NCI-H2029 treated with DMSO at 0.1 percent for 48 hours (cell line): ENCODE measurements around the gene ZDHHC18.
"Not testable (repeated sequence)": the region's sequence is repeated elsewhere in the genome, so short reads cannot be mapped to it uniquely, and the experiment has no call there.

ENCODE experiments used
- DNase-seq: peaks from one replicate; lab custom pipeline; 2025; lab: John Stamatoyannopoulos, UW

The ZDHHC18 gene

DNA sequence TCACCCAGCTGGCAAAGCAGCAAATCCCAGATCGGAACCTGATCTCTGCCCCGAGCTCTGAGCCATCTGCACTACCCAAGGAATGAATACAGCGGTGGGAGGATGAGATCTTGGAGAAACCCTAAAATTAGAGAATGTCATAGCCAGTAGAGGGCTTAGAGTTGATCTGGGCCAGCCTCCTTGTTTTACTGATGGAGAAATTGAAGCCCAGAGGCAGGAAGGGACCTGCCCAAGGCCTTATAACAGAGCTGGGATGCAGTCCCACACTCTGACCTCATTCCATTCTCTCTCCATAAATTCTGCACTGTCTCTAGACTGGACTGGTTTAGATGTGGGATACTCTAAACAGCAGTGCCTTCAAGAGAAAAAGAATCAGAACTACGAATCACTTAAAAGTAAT lies 31.7 kb downstream of the ZDHHC18 start:
- DNase-seq = no peak

GRCh38 chr1:26858891-26859640 lies 32.6 kb downstream of the ZDHHC18 start:
- DNase-seq = no peak

- DNase-seq = no peak
These were observed 34.8 kb downstream of the ZDHHC18 start for GRCh38 chr1:26861286-26861701.

DNA sequence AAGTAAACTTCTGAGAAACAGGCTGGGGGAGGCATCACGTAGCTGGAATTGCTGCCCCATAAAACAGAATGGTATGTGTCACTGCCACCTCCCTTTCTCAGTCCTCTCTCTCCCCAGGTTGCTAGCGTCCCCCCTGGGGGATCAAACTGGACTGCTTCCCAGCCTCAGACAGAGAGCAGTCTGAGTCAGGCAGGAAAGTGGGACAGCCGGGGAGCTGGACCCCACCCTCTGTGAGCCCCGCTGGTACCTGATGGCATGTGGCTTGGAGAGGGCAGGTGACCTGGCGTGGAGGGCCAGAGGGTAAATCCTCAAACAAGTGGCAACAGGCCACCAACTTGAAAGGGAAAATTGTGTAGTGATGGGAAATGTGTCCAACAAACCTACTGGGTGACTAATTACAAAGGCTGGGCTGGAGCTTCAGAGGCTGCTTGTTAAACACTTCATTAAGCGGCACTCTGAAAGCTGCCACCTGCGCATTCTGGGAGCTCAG lies 35.4 kb downstream of the ZDHHC18 start:
- no peak for DNase-seq

DNA sequence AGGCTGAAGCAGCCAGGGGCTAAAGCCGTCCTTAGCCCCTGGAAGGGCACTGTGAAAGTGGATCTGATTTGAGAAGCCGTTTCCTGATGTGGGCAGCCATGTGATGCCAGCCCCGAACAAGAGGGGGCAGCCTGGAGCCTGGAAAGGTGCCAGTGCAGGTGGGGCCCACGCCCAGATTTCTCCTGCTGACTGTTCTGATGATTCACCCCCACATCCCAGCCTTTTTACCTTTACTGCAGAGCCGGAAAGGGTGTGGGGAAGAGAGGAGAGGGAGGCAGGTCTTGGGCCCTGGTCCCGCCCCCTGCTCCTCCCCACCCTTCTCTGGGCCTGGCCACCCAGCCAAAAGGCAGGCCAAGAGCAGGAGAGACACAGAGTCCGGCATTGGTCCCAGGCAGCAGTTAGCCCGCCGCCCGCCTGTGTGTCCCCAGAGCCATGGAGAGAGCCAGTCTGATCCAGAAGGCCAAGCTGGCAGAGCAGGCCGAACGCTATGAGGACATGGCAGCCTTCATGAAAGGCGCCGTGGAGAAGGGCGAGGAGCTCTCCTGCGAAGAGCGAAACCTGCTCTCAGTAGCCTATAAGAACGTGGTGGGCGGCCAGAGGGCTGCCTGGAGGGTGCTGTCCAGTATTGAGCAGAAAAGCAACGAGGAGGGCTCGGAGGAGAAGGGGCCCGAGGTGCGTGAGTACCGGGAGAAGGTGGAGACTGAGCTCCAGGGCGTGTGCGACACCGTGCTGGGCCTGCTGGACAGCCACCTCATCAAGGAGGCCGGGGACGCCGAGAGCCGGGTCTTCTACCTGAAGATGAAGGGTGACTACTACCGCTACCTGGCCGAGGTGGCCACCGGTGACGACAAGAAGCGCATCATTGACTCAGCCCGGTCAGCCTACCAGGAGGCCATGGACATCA lies 36.5 kb downstream of the ZDHHC18 start, which contains the start of gene SFN:
TSS of gene SFN (plus strand) at position 369 of the 904 bp plus-strand sequence. CDS start at position 433, 64 bp downstream.
- peak; percentile 85 for DNase-seq

DNA sequence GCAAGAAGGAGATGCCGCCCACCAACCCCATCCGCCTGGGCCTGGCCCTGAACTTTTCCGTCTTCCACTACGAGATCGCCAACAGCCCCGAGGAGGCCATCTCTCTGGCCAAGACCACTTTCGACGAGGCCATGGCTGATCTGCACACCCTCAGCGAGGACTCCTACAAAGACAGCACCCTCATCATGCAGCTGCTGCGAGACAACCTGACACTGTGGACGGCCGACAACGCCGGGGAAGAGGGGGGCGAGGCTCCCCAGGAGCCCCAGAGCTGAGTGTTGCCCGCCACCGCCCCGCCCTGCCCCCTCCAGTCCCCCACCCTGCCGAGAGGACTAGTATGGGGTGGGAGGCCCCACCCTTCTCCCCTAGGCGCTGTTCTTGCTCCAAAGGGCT lies 37.2 kb downstream of the ZDHHC18 start:
- DNase-seq = no peak

- DNase-seq = peak; percentile 80
These were observed 38.4 kb downstream of the ZDHHC18 start for GRCh38 chr1:26864610-26865480.

DNA sequence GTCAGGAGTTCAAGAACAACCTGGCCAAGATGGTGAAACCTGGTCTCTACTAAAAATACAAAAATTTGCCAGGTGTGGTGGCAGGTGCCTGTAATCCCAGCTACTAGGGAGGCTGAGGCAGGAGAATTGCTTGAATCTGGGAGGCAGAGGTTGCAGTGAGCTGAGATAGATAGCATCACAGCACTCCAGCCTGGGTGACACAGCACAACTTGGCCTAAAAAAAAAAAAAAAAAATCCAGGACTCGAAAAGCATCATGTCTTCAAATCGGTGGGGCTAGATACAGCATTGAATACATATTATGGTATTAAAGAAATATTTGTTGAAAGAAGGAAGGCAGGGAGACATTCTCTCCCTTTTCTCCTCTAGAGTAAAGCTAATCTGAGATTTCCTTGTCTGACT lies 46.6 kb downstream of the ZDHHC18 start:
- DNase-seq = not testable (repeated sequence)

DNA sequence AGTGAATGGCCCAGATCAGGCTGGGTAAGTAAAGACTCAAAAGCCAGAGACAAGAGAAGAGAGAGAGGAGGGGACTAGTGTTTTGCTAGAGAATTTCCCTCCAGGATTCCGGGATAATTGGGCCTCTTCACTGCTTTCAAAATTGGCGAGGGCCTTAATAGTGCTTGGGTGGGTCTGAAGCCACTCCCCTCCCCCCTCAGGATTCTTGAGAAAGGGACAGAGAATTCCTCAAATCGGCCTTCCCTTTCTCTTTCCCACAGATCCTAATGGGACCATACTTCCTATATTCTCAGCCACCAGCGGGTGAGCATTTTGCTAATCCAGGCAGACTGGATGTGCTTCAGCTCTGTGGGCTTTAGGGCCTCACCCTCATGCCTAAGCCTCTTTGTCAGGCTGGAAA lies 48.4 kb downstream of the ZDHHC18 start:
- no peak for DNase-seq

GRCh38 chr1:26877326-26877725 lies 50.8 kb downstream of the ZDHHC18 start:
- DNase-seq = no peak

GRCh38 chr1:26879793-26880192 lies 53.3 kb downstream of the ZDHHC18 start:
- no peak for DNase-seq

DNA sequence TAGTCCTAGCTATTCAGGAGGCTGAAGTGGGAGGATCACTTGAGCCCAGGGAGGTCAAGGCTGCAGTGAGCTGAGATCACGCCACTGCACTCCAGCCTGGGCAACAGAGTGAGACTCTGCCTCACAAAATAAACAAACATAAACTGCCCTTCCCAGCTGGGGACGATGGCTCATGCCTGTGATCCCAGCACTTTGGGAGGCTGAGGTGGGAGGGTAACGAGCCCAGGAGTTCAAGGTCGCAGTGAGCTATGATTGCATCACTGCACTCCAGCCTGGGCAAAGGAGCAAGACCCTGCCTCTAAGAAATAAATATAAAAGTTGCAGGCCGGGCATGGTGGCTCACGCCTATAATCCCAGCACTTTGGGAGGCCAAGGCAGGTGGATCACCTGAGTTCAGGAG lies 55.1 kb downstream of the ZDHHC18 start:
- not testable (repeated sequence) for DNase-seq

DNA sequence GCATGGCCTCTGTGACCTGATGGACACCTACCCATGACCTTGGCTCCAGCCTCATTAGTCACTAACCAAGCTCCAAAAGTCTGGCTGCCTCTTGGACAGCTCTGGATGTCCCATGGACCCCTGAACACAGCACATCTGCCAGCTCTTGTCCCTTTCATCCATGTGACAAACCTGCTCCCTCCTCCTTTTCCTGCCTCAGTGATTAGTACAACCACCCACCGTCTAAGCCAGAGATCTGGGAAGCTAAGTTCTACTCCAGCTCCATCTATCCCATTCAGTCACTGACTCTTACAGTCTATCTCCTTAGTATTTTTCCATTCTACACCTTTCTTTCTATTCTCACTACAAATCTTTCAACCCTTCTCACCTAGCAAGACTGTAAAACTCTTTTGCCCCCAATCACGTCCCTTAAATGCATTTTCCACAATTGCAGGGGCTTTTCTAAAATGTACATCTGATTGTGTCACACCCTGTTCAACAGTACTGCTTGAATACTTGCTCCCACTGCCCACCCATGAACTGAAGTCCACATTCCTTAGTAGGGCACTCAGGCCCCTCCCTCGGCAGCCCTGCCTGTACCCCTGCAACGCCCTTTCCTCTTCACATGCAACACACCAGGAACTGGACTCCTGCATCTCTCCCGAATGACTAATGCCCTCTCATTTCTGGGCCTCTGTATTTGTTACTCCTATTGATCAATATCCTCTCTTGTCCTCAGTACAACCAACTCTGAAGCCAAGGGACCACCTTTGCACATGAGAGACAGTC lies 56.4 kb downstream of the ZDHHC18 start:
- no peak for DNase-seq

GRCh38 chr1:26887125-26887524 lies 60.6 kb downstream of the ZDHHC18 start:
- no peak for DNase-seq

- DNase-seq = no peak
These were observed 61.7 kb downstream of the ZDHHC18 start for GRCh38 chr1:26888231-26888630.

DNA sequence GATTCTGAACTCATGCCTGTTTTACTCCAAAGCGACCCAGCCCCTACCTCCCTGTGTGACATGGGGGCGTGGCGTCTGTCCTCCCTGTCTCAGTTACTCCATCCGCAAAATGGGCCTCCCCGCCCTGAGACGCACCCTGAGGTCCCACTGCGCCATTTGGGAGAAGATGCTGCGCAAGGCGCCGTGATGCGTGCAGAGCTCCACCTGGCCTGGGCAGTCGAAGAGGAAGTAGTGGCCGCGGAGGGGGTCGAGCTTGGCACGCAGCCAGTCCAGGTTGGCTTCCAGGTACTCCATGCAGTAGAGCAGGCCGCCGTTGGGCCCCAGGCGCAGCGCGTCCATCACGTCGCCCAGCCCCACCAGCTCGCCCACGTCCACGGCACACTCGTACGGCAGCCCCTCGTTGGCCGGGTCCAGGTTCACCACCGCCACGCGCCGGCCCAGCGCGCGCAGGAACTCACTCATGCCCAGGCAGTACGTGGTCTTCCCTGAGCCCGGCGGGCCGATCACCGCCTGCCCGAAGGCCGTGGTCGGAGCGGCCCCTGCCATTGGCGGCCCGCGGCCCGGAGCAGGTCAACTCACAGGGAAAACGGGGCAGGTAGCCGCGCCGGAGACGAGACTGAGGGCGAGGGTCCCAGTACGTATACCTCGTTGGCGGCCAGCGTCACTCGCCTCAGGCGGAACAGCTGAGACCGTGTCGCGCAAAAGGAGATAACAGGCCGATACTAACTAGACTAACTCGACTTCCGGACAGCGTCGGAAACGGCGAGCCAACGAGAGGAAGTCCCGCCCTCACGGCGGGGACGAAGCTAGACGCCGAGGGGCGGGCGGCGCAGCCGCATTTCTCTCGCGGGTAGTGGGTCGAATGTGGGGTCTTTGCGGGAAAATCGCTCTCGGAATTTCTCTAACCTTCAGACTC lies 63.3 kb downstream of the ZDHHC18 start, which contains the start of gene GPN2:
TSS of gene GPN2 (minus strand) at position 733 of the 916 bp plus-strand sequence. CDS start at position 546, 187 bp downstream.
- peak; percentile 17 for DNase-seq

DNA sequence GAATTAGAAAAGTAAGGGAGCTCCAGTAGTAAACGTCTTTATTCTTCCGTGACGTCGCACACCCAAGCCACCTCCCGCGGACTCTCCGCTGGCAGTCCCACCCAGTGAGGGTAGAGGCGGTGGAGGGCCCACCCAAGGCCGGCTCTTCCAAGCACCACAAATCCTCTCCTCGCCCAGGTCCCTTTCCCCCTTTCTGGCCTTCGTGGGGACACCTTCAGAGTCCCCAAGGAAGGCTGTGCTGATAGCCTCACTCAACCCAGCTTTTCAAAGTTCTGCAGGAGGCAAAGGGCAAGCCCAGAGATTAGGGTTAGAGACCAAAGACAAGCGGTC lies 63.9 kb downstream of the ZDHHC18 start:
- DNase-seq = no peak

DNA sequence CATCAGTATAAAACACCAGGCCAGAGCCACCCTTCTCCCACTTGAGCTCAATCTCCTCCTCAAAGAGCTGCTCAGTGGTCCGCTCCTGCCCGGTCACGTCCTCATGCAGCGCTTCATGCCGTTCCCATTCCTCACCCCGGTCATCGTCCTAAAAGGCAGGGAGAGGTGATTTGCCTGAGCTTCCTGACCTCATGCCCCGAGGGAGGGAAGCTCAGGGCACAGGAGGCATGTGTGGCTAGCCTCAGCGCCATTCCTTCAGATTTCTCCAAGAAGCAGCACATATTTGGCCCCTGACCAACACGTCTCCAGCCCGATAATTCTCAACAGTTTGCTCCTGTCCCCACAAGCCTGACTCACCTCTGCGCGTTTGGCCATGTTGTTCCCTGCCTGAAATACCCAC lies 67.8 kb downstream of the ZDHHC18 start:
- DNase-seq = no peak

- DNase-seq = no peak
These were observed 70.9 kb downstream of the ZDHHC18 start for GRCh38 chr1:26897351-26897750.
